GM23338 (cell line): ENCODE measurements around the gene RAD51B.

Experiments used
- CTCF ChIP-seq, 2 experiments: fragments of 200-600 bp in 1 of 2; sonication (generic) in 1 of 2; conservative IDR thresholded peaks; 2 replicates each; pipeline versions ENCODE4 v1.5.1 to v1.6.1; 2016 to 2017; ENCODE audit warnings: antibody characterized with exemption in 2 of 2, low read depth in 2 of 2, mild to moderate bottlenecking in 2 of 2, moderate library complexity in 1 of 2
- ETS1 ChIP-seq: IDR thresholded peaks from 2 replicates; pipeline ENCODE4 v1.6.1; 2016; ENCODE audit warnings: antibody characterized with exemption
- EZH2 ChIP-seq: fragments of 200-600 bp; sonication (generic); IDR thresholded peaks from one replicate; pipeline ENCODE4 v1.8.0; 2017; ENCODE audit warnings: antibody characterized with exemption, mild to moderate bottlenecking, low read depth; ENCODE audit not compliant: unreplicated experiment
- EZH2phosphoT487 ChIP-seq: fragments of 200-600 bp; sonication (generic); IDR thresholded peaks from one replicate; pipeline ENCODE4 v1.8.1; 2018; ENCODE audit warnings: antibody characterized with exemption; ENCODE audit not compliant: unreplicated experiment
- POLR2AphosphoS5 ChIP-seq: IDR thresholded peaks from 2 replicates; pipeline ENCODE4 v1.6.1; 2016; ENCODE audit warnings: antibody characterized with exemption, low read depth
- REST ChIP-seq: IDR thresholded peaks from one replicate; pipeline ENCODE4 v1.6.1; 2018; ENCODE audit warnings: antibody characterized with exemption; ENCODE audit not compliant: unreplicated experiment
- ZNF114 ChIP-seq: fragments of 250-450 bp; sonication (Bioruptor Pico); IDR thresholded peaks from 2 replicates; pipeline ENCODE4 v1.5.0; 2020; ENCODE audit warnings: mild to moderate bottlenecking, moderate library complexity
- ZNF331 ChIP-seq: fragments of 250-450 bp; sonication (Bioruptor Pico); IDR thresholded peaks from 2 replicates; pipeline ENCODE4 v1.5.0; 2020; ENCODE audit warnings: low read depth, mild to moderate bottlenecking, moderate library complexity

GRCh38 chr14:68612049-68612448, 792.5 kb downstream of the RAD51B start:
- no peak for TF ChIP-seq ZNF114
- no peak for TF ChIP-seq CTCF (conservative IDR thresholded peaks at IDR 0.05; ENCODE audit: low read depth in 2 of 2)
- TF ChIP-seq REST = no peak
- no peak for TF ChIP-seq ZNF331 (CRISPR knock-in tag)
- no peak for TF ChIP-seq EZH2phosphoT487
- no peak for TF ChIP-seq POLR2AphosphoS5
- no peak for TF ChIP-seq EZH2
- no peak for TF ChIP-seq ETS1
